Measurements from ENCODE around the gene PLEKHJ1. TPM values are rescaled to one million over a fixed set of nuclear protein-coding genes. Genes with fewer than 3 reads are reported as not detected.

PLEKHJ1 gene
- total RNA-seq, 1 experiment from 2014 or later: 92.4 TPM

DNA sequence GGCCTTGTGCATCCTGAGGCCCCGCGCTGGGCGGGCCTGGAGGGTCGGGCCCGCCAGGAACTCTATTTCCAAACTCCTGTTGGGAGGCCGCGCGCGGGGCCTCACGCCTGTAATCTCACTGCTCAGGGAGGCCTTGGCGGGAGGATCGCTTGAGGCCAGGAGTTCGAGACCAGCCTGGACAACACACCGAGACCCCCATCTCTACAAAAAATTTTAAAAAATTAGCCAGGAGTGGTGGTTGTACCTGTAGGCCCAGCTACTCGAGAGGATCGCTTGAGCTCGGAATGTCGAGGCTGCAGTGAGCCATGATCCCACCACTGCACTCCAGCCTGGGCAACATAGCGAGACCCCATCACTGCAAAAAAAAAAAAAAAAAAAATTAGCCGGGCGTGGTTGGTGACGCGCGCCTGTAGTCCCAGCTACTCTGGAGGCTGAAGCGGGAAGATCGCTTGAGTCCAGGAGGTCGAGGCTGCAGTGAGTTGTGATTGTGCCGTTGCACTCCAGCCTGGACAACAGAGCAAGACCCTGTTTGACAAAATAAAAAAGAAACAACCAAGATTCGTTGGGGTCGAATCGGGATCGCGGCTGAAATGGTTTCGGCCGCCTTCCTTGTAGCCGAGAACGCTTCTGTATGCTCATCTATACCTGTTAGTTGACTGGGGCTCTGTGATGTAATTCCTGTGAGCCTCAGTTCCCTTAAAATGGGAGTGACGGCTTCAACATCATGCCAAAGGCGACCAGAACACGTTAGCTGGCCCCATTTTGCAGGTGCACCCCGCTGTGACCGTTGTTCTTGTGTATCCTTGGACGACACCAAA lies 1.1 kb upstream of the PLEKHJ1 start:
- no peak for DNase-seq (ENCODE audit: low read depth)

- no peak for DNase-seq (ENCODE audit: low read depth)
These were observed 140 bp downstream of the PLEKHJ1 start for GRCh38 chr19:2236064-2236313.

- no peak for DNase-seq (ENCODE audit: low read depth)
These were observed 607 bp downstream of the PLEKHJ1 start for GRCh38 chr19:2235381-2236063.

DNA sequence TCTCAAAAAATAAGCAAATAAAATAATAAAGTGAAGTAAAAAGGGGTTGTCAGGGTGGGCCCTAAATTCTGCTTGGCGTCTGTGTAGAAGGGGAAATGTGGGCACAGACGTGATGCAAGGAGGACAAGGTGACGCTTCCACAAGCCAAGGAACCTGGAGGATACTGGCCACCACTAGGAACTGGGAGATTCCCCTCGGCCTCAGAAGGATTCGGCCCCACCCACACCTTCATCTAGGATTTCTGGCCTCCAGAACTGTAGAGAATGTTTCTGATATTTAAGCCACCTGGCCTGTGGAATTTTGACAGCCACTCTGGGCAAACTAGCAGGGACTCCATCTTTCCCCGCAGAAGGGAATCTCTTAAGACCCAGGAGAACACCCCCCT lies 1.1 kb downstream of the PLEKHJ1 start:
- DNase-seq (ENCODE audit: low read depth): no peak

DNA sequence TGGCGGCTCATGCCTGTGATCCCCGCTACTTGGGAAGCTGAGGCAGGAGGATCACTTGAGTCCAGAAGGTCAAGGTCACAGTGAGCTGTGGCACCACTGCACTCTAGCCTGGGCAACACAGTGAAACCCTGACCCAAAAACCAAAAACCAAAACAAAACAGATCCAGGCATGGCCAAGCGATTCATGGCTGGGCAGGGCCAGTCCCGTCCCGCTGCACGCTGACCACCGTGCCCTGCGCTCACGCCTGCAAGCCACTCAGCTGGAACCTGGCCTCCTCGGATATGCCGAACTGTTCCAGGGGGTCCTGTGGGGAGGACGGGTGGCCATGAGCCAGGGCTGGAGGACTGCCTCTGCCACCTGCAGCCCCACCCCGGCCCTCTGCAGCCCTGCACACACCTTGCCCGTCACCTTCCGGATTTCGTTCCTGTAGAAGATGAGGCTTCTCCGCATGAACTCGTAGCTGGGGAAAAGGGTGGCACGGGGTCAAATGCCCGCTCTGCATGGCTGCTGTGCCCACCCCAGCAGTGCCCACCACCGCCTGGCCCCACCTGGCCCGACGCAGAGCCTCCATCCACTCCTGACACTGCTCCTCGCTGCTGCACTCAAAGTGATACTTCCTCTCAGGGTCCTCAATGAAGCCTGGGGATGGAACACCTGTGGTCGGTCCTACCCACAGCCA lies 2.4 kb downstream of the PLEKHJ1 start:
- no peak for DNase-seq (ENCODE audit: low read depth)

- no peak for DNase-seq (ENCODE audit: low read depth)
These were observed 3.6 kb downstream of the PLEKHJ1 start for GRCh38 chr19:2232286-2233151.

- DNase-seq (ENCODE audit: low read depth): no peak
These were observed 4.4 kb downstream of the PLEKHJ1 start for GRCh38 chr19:2231621-2232221.

GRCh38 chr19:2230807-2231533 lies 5.2 kb downstream of the PLEKHJ1 start:
- DNase-seq (ENCODE audit: low read depth): no peak

GRCh38 chr19:2230033-2230531 lies 6.0 kb downstream of the PLEKHJ1 start:
- DNase-seq (ENCODE audit: low read depth): no peak

DNA sequence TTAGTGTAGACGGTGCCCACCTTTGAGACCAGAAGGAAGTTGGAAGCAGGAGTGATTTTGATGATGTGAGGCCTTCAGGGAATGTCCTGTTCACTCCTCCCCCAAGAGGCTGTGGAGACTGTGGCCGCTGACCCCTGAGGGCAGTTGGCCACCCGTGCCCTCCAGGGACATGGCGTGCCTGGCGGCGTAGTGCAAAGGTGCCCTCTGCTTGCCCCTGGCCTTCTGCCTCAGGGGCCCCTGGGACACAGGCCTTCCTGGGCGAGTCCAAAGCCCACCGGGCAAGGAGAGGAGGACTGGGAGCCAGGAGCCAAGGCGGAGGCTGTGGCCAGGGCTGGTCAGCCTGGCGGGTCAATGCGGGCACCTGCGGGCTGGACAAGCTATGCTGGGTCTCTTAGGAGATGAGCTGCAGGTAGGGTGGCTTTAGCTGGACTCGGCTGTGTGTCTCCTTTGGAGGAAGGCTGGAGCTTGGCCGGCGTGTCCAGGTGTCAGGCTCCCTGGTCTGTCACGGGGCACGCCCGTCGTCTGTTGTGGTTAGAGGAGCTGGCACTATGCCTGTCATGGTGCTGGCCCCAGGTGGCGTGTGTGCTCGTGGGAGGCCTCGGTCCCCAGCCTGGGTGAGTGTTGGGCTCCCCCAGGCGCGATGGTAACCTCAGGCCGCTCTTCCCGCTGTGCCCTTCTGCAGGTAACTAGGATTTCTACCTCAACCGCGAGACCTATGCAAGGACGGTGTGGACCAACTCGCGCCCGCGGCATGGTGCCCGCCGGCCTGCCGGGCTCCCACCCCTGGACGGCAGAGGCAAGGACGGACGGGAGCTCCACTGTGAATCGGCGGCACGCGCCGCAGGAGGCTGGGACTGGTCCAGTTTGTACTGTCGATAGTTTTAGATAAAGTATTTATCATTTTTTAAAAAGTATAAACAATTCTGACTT lies 6.8 kb downstream of the PLEKHJ1 start:
- DNase-seq (ENCODE audit: low read depth): no peak

GRCh38 chr19:2228157-2229030 lies 7.7 kb downstream of the PLEKHJ1 start:
- DNase-seq (ENCODE audit: low read depth): no peak

DNA sequence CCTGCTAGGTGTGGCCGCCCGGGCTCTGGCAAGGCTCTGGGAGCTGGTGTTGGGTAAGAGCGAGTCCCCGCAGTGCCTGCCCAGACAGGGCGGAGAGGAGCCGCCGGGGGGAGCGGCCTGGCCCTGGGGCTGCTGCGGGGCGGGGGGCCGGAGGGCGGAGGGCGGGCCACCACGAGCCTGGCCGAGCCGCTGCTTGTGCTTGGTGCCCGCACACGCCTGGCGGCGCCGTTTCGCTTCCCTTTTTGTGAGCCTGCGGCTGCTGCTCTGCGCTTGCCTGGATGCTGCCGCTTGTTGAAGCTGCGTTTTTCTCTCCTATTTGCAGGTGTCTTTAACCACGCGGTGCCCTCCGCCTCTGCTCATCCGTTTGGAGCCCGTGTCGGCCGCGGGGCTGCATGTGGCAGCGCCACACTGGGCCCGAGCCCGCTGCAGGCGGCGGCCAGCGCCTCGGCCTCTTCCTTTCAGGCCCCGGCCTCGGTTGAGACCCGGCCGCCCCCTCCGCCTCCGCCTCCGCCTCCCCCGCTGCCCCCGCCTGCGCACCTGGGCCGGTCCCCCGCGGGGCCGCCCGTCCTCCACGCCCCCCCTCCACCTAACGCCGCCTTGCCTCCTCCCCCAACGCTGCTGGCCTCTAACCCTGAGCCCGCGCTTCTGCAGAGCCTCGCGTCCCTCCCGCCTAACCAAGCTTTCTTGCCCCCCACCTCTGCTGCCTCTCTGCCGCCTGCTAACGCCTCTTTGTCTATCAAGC lies 8.5 kb downstream of the PLEKHJ1 start:
- DNase-seq (ENCODE audit: low read depth): no peak

DNA sequence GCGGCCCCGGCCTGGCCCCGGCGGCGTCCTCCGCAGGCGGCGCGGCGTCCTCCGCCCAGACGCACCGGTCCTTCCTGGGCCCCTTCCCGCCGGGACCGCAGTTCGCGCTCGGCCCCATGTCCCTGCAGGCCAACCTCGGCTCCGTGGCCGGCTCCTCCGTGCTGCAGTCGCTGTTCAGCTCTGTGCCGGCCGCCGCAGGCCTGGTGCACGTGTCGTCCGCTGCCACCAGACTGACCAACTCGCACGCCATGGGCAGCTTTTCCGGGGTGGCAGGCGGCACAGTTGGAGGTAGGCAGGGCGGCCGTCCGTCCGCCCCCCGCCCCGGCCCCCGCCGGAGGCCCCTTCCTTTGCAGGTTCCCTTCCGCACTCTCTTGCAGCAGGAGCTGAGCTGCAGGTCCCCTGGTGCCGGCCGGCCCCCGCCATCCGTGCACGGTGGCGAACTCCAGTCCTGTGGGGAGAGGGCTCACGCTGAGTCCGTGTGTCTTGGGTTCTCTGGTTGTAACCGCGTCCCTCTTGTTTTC lies 9.2 kb downstream of the PLEKHJ1 start:
- no peak for DNase-seq (ENCODE audit: low read depth)

DNA sequence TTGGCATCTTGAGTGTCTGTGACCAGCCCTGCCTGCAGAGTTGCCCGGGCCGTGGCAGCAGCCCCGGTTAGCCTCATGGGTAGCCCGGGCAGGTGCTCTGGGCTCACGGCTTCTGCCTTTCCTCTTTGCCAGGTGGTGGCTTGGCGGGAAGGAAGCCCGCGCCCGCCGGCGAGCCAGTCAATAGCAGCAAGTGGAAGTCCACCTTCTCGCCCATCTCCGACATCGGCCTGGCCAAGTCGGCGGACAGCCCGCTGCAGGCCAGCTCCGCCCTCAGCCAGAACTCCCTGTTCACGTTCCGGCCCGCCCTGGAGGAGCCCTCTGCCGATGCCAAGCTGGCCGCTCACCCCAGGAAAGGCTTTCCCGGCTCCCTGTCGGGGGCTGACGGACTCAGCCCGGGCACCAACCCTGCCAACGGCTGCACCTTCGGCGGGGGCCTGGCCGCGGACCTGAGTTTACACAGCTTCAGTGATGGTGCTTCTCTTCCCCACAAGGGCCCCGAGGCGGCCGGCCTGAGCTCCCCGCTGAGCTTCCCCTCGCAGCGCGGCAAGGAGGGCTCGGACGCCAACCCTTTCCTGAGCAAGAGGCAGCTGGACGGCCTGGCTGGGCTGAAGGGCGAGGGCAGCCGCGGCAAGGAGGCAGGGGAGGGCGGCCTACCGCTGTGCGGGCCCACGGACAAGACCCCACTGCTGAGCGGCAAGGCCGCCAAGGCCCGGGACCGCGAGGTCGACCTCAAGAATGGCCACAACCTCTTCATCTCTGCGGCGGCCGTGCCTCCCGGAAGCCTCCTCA lies 9.9 kb downstream of the PLEKHJ1 start:
- DNase-seq (ENCODE audit: low read depth): no peak

- DNase-seq (ENCODE audit: low read depth): no peak
These were observed 10.6 kb downstream of the PLEKHJ1 start for GRCh38 chr19:2225415-2226050.

GRCh38 chr19:2224754-2225349 lies 11.3 kb downstream of the PLEKHJ1 start:
- no peak for DNase-seq (ENCODE audit: low read depth)

Measured in LHCN-M2 (cell line).